DOHH2 (cell line): ENCODE data around the gene RBM18.

ENCODE experiments used
- CTCF ChIP-seq: fragments of 200-600 bp; sonication (generic); IDR thresholded peaks from one replicate; pipeline ENCODE4 v1.5.1; 2014; ENCODE audit warnings: antibody characterized with exemption, mild to moderate bottlenecking, low read depth, low read length; ENCODE audit not compliant: poor library complexity, severe bottlenecking
- EZH2phosphoT487 ChIP-seq: fragments of 200-600 bp; sonication (generic); IDR thresholded peaks from 2 replicates; pipeline ENCODE4 v1.6.1; 2017; ENCODE audit warnings: borderline replicate concordance, mild to moderate bottlenecking, antibody characterized with exemption, low read length, moderate library complexity, mixed read lengths

- TF ChIP-seq CTCF (no peak), EZH2phosphoT487 (no peak)
Observed at GRCh38 chr9:122297512-122297911, 32.9 kb upstream of the RBM18 start.
